Endothelial cell of umbilical vein (primary cell): ENCODE data around the gene KCNG2. TPM values are rescaled to one million over a fixed set of nuclear protein-coding genes. Genes with fewer than 3 reads are reported as not detected.

Experiments
- BruUV-seq: library from RNA; stranded (reverse); fragments of 400-500 nt; replicated peaks from 2 replicates; lab custom pipeline; 2021; lab: Mats Ljungman, UMichigan
- CTCF ChIA-PET: fragments of 300-600, 350-600 bp; sonication (Branson Sonifier 250); formaldehyde crosslinking; loops from one replicate; lab custom pipeline; 2021; ENCODE audit warnings: antibody characterized with exemption, inconsistent platforms; lab: Charles Lee
- POLR2A ChIA-PET: fragments of 300-600, 350-600 bp; sonication (Branson Sonifier 250); formaldehyde crosslinking; loops from one replicate; lab custom pipeline; 2021; ENCODE audit warnings: antibody characterized with exemption, inconsistent platforms; lab: Charles Lee
- DNase-seq: peaks from one replicate; pipeline ENCODE4 v3.0.0-alpha.2; 2011; ENCODE audit warnings: low read depth, low spot score
- FAIRE-seq: peaks from 2 replicates; lab custom pipeline; 2011; peaks lifted over from hg19 to GRCh38; lab: Jason Lieb, UNC
- H2AFZ ChIP-seq: 2 replicates; pipeline ENCODE4 v1.6.0; 2012; ENCODE audit warnings: low read depth, low read length, control low read depth, inconsistent platforms
- H3K27ac ChIP-seq: 2 replicates; pipeline ENCODE4 v1.5.1; 2011; ENCODE audit warnings: low read depth, mild to moderate bottlenecking, control low read depth, low read length, moderate library complexity; ENCODE audit not compliant: insufficient read depth
- H3K27me3 ChIP-seq, 2 experiments: 2 replicates each; pipeline versions ENCODE4 v1.6.0 to v1.6.1; 2011; ENCODE audit warnings: low read length in 2 of 2, mixed read lengths in 1 of 2; ENCODE audit not compliant: control insufficient read depth in 2 of 2, insufficient read depth in 2 of 2
- H3K36me3 ChIP-seq, 2 experiments: 2 replicates in 1 of 2; 3 replicates in 1 of 2; pipeline ENCODE4 v1.5.1; 2011; ENCODE audit warnings: low read length in 2 of 2, mild to moderate bottlenecking in 1 of 2, moderate library complexity in 1 of 2; ENCODE audit not compliant: control insufficient read depth in 2 of 2, insufficient read depth in 2 of 2; ENCODE audit errors: extremely low read depth in 1 of 2
- H3K4me1 ChIP-seq: 3 replicates; pipeline ENCODE4 v1.5.1; 2011; ENCODE audit warnings: mild to moderate bottlenecking, low read length; ENCODE audit not compliant: control insufficient read depth, insufficient read depth; ENCODE audit errors: extremely low read depth
- H3K4me2 ChIP-seq: 2 replicates; pipeline ENCODE4 v1.6.1; 2011; ENCODE audit warnings: low read length, control low read depth, mixed read lengths; ENCODE audit not compliant: insufficient read depth
- H3K4me3 ChIP-seq, 3 experiments: fragments of 200-600 bp in 1 of 3; sonication (generic), shearing (Covaris generic) in 1 of 3; replicated peaks in 1 of 3; 2 replicates each; pipeline ENCODE4 v1.5.1; 2011 to 2016; ENCODE audit warnings: control low read depth in 3 of 3, low read length in 3 of 3, mild to moderate bottlenecking in 2 of 3, inconsistent platforms in 1 of 3, low read depth in 1 of 3, moderate library complexity in 1 of 3; ENCODE audit not compliant: insufficient read depth in 1 of 3
- H3K79me2 ChIP-seq: 2 replicates; pipeline ENCODE4 v1.6.0; 2012; ENCODE audit warnings: low read length, inconsistent platforms; ENCODE audit not compliant: control insufficient read depth, insufficient read depth
- H3K9ac ChIP-seq: replicated peaks from 2 replicates; pipeline ENCODE3; 2011; ENCODE audit warnings: low read length, control low read depth; ENCODE audit not compliant: insufficient read depth; ENCODE audit errors: extremely low read depth
- H3K9me1 ChIP-seq: replicated peaks from 3 replicates; pipeline ENCODE4 v1.6.0; 2011; ENCODE audit warnings: mild to moderate bottlenecking, low read length; ENCODE audit not compliant: control insufficient read depth, insufficient read depth; ENCODE audit errors: extremely low read depth
- H3K9me3 ChIP-seq: replicated peaks from 2 replicates; pipeline ENCODE4 v1.5.1; 2012; ENCODE audit warnings: low read length, inconsistent platforms; ENCODE audit not compliant: control insufficient read depth, insufficient read depth
- H4K20me1 ChIP-seq: replicated peaks from 2 replicates; pipeline ENCODE3; 2011; ENCODE audit warnings: mild to moderate bottlenecking, low read length; ENCODE audit not compliant: control insufficient read depth, insufficient read depth; ENCODE audit errors: extremely low read depth
- CTCF ChIP-seq, 2 donors: IDR thresholded peaks; 1 replicate in 1 of 2; 2 replicates in 1 of 2; pipeline ENCODE4 v1.5.1; 2011; ENCODE audit warnings: low read length in 2 of 2, mild to moderate bottlenecking in 2 of 2, moderate library complexity in 2 of 2, control low read depth in 1 of 2, inconsistent platforms in 1 of 2, low read depth in 1 of 2; ENCODE audit not compliant: insufficient read depth in 1 of 2; ENCODE audit errors: extremely low read depth in 1 of 2
- EZH2 ChIP-seq: IDR thresholded peaks from 2 replicates; pipeline ENCODE4 v1.6.1; 2012; ENCODE audit warnings: borderline replicate concordance, low read depth, mild to moderate bottlenecking, moderate library complexity, low read length, inconsistent platforms; ENCODE audit not compliant: severe bottlenecking
- FOS ChIP-seq: IDR thresholded peaks from 2 replicates; pipeline ENCODE4 v1.6.1; 2011; ENCODE audit warnings: mild to moderate bottlenecking, low read length, moderate library complexity, borderline replicate concordance; ENCODE audit not compliant: insufficient read depth
- GATA2 ChIP-seq: IDR thresholded peaks from 2 replicates; pipeline ENCODE4 v1.7.0; 2011; ENCODE audit warnings: low read depth, mild to moderate bottlenecking, moderate library complexity, mixed read lengths, low read length; ENCODE audit not compliant: insufficient read length, insufficient read depth
- JUN ChIP-seq: IDR thresholded peaks from 2 replicates; pipeline ENCODE4 v1.6.1; 2011; ENCODE audit warnings: borderline replicate concordance, low read depth; ENCODE audit not compliant: insufficient read length, insufficient read depth
- MYC ChIP-seq: IDR thresholded peaks from one replicate; pipeline ENCODE4 v1.6.1; 2011; ENCODE audit warnings: mild to moderate bottlenecking, low read depth, low read length
- POLR2A ChIP-seq: IDR thresholded peaks from 2 replicates; pipeline ENCODE4 v1.6.1; 2012; ENCODE audit warnings: low read depth, mild to moderate bottlenecking, control low read depth, low read length
- POLR2AphosphoS5 ChIP-seq: IDR thresholded peaks from 2 replicates; pipeline ENCODE4 v1.6.1; 2012; ENCODE audit warnings: low read depth, mild to moderate bottlenecking, control low read depth, low read length, moderate library complexity; ENCODE audit not compliant: insufficient read depth
- dilution Hi-C: fragments of 300-500 bp; cut with MboI; formaldehyde crosslinking; loops from one replicate; pipeline ENCODE4 v1.15.0; 2019; ENCODE audit warnings: low sequenced_read_pairs; ENCODE audit not compliant: extremely low pct_ligation_motif_present
- intact Hi-C: fragments of 100-400 bp; cut with micrococcal nuclease; formaldehyde crosslinking; loops from one replicate; pipeline ENCODE4 v1.10.0; 2022
- polyA plus RNA-seq, 4 experiments: library from polyadenylated mRNA; depleted of rRNA in 3 of 4; stranded (reverse) in 3 of 4; unstranded in 1 of 4; fragments of >200 nt; gene quantifications; 2 replicates each; pipeline versions ENCODE4 v1.2.1 to v1.2.3, GENCODE V29; 2011 to 2012; ENCODE audit warnings: missing spikeins in 1 of 4
- total RNA-seq: library from RNA; stranded (reverse); gene quantifications from 2 replicates; pipeline ENCODE4 v1.2.3, GENCODE V29; 2021
- TF ChIP-seq, protein P1 (sequence below): IDR thresholded peaks from 2 replicates; pipeline ENCODE4 v1.6.1; 2011; ENCODE audit not compliant: insufficient read depth, insufficient read length

KCNG2 gene
- total and polyA plus RNA-seq, 2 donors (not counting 3 experiments of a cell fraction or from before 2014, with no cell fraction given) = not detected

DNA sequence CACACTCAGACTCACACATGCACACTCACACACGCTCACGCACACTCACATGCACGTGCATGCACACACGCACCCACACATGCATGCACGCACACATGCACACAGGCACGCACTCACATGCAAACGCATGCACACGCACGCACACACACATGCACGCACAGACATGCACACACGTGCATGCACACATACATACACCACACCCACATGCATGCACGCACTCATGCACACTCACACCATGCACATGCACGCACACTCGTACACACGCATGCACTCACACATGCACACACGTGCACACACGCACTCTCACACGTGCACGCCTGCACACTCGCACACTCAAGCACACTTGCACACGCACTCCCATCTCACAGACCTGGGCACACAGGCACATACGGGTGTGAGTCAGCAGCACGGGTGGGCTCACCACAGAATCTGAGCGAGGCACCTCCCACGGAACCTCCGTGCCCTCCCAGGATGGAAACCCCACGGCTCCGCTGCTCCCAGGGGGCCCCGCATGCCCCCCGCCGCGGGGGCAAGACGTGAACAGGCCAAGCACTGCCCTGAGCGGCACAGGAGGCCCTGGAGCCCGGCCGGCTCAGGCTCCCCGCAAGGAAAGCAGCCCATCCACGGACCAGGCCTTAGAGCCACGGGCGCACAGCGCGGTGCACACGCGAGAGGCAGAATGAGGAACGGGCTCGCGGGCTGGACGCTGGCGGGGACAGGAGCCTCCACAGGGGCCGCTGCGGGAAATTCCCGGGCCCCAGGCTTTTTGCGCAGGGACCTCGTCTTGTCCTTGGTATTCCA is 8.4 kb upstream of the KCNG2 start:
- Histone ChIP-seq H3K36me3 (no peaks in the 10 kb centered on the region), H3K27ac (no peak overlapping the region), H3K9ac (no peak overlapping the region), H3K4me1 (no peaks in the 10 kb centered on the region), H3K4me3 (no peak overlapping the region), H3K79me2 (no peaks in the 10 kb centered on the region), H3K9me3 (no peaks in the 10 kb centered on the region), H3K4me2 (no peak overlapping the region), H3K9me1 (no peaks in the 10 kb centered on the region), H3K27me3 (peaks cover 15 to 18% of the 10 kb centered on the region in 2 experiments), H4K20me1 (no peaks in the 10 kb centered on the region), H2AFZ (no peak overlapping the region)
- ChIA-PET POLR2A (no interaction called here), CTCF (no interaction called here)
- no peak for TF ChIP-seq POLR2AphosphoS5
- TF ChIP-seq GATA2 = no peak
- no peak for TF ChIP-seq CTCF (IDR thresholded peaks at IDR 0.05; ENCODE audit: extremely low read depth in 1 of 2, insufficient read depth in 1 of 2, low read depth in 1 of 2, low read length in 2 of 2)
- TF ChIP-seq JUN = no peak
- TF ChIP-seq, protein P1, sequence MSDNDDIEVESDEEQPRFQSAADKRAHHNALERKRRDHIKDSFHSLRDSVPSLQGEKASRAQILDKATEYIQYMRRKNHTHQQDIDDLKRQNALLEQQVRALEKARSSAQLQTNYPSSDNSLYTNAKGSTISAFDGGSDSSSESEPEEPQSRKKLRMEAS = no peak
- no peak for TF ChIP-seq EZH2
- TF ChIP-seq FOS = no peak
- no peak for TF ChIP-seq POLR2A
- no peak for TF ChIP-seq MYC
- DNase-seq (no peak), FAIRE-seq (no peak)
- BruUV-seq = no TSS peak
- dilution Hi-C loops = no loop called here
- intact Hi-C loops = no loop called here
